HG02943 (cell line): Measurements from ENCODE around the gene PRKG1.
A peak's percentile ranks its signal among the peaks of the same experiment; 100 is the strongest.

Experiments used
- ATAC-seq: cut with Tn5 transposase; IDR thresholded peaks from one replicate; pipeline ENCODE4 v1.9.1; 2021; ENCODE audit warnings: mild to moderate bottlenecking, low read depth, moderate library complexity; ENCODE audit not compliant: unreplicated experiment

The PRKG1 gene

DNA sequence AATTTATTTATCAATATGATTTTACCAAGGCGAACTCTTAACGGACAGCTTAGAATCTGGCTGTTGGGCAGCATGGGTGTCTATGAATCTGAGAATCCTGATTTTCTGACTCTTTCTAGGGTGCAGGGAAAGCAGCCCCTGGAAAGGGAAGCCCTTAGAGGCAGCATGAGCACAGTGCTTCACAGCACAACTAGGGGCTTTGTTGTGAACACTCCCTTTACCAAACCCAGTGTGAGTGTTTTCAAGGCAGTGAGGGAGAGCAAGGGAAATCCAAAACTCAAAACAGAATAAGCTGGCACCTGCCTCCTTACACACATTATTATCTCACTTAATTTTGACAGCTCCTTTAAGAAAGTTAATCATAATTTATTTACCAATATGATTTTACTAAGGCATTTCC, 741.4 kb downstream of the PRKG1 start:
- no peak for ATAC-seq

DNA sequence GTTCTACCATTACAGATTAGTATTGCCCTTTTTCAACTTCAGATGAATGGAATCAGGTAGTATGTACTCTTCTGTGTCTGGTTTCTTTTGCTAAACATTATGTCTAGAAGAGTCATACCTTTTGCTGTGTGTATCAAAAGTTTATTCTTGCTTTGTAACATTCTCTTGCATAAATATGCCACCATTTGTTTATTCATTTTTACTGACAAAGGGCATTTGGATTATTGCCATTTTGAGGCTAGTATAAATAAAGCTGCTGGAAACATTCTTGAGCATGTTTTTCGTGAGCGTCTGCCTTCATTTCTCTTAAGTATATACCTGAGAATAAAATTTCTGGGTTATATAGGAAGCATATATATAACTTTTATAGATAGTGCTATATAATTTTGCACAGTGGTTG, 746.8 kb downstream of the PRKG1 start:
- no peak for ATAC-seq

DNA sequence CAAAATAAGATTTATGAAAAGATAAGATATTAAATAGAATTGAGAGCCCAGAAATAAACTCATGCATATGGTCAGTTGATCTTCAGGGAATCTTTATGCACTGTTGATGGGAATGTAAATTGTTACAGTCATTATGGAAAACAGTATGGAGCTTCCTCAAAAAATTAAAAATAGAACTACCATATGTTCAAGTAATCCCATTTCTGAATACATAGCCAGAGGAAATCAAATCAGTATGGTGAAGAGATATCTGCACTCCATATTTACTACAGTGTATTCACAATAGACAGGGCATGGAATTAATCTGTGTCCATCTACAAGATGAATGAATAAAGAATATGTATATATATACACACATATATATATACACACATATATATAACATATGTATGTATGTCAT, 747.5 kb downstream of the PRKG1 start:
- no peak for ATAC-seq

DNA sequence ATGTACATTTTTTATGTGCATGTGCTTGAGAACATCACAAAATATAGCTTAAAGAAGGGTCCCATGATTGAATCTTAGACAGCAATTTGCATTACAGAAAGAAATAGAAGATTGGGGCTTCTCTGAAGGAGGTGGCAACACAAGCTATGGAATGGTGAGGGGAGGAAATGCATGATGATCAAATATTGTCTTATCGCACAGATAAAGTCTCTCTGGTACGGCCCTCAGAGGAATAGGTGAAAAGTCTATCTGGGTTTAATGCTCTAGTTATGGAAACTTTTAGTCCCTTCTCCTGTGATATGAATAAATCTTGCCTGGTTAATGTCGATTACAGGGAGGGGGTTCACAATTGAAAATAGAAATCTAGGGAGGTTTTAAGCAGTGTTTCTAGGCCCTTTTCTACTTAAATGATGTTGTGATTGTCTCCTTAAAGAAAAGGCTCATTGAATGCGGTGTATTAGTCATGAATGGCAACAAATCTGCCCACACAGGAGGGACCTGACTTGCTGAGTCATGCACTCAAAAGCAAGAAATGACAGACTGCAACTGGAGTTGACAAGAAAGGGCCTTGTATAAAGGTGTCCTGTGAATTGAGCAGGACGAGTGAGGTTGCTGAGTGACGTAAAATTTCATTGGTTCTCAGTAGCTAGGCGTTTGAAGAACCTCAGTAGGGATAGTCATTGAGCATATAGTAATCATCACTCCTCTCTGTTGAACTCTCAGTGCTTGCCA, 758.5 kb downstream of the PRKG1 start:
- no peak for ATAC-seq

DNA sequence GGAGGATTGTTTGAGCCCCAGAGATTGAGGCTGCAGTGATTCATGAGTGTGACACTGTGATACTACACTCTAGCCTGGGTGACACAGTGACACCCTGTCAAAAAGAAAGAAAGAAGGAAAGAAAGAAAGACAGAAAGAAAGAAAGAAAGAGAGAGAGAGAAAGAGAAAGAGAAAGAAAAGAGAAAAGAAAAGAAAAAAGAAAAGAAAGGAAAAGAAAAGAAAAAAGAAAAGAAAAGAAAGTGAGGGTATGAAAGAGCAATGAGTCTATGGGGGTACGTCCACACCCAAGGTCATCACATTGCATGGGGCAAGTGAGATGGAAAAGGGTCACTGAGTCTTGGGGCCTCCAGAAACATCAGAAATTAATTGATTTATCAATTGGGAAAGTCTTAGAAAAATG, 760.3 kb downstream of the PRKG1 start:
- ATAC-seq: no peak

DNA sequence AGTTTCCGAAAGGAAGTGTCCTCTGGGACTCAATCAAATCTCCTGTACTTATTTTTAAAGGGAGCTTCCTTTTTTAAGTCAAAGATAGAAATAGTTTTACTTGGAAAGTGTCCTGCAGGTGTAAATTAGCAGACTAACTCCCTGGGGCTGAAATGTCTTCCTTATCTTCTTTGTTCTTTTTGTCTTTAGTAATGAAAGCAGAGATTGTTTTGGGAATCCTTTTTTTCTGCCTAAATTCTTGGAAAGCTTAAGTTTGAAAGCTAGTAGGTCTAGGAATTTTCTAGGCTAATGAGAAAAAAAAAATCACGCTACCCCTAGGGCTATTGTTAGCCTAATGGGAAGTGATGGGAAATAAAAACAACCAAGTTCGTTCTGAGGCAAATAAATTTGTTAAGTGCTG, 764.2 kb downstream of the PRKG1 start:
- ATAC-seq: no peak

DNA sequence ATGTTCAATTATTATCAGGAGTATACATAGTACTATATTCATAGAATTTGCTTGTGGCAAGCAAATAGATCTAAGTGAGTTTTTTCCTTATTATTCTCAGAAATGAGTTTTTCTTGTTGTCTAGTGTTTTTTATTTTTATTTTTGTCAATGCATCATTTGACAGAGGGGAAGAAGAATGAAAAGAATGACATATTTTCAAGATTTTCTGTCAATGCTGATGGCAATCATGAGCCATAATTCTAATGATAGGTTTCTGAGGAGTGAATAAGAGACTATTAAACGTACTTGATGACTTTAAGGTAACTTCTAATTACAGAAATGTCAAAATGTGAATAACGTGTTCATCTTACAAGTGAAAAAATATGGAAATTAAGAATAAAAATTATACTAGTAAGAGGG, 769.7 kb downstream of the PRKG1 start:
- ATAC-seq: no peak

DNA sequence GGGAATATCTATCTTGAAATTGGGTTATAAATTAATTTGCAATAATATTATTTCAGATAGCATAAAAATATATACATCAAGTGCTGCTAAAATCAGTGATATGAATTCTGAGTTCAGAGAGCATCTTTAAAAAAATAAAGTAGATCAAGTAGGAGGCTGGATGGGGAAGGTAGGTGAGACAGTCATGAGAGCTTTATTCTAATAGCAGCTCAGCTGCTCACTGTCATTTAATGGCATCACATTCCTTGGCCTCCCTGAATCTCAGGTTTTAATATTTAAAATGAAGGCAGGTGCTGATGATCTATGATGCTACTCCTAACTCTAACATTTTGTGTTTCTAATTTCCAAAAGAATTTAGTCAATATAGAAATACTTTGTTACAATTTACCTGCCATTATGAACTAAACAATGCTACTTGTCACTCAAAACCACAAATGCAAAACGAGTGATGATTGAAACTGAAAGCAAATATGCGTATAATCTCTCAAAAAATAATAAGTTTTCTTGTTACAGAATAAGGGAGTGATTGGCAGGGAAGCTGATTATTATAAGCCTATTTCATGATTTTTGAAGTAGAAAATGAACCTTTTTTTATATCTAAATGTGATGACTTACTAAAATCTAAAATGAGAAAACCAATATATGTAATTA, 772.7 kb downstream of the PRKG1 start:
- ATAC-seq: no peak

DNA sequence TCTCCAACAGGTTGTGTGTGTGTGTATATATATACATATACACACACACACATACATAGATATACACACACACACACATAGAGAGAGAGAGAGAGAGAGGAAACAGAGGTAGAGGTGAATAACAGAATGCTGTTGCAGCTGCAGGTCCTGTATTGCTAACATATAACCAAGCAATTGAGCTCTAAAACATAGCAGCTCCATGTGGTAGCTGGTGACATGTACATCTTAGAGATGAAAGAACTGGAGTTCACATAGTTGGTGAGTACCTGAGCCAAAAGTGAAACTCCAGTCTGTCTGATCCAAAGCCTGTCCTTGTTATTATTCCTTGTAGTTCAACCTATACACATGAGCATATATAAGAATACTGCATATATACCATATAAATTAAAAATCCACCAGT, 778.0 kb downstream of the PRKG1 start:
- ATAC-seq: no peak

DNA sequence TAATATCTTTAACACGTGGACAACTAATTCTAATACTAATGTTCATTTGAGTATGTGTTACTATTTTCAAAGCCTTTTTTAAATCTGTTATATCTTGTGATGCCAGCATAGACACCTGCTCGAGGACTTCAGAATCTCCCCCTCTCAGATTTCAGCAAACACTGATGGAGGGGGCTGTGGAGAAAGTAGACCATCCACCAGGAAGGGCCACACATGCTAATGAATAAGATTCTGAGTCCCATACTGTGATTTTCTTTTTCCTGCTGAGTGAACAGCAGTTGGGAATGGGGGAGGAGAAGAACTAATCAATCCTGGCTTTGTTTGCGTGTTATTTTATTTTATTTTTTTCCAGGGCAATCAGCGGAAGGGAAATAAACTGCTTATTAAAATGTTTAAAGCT, 783.0 kb downstream of the PRKG1 start:
- ATAC-seq: no peak

DNA sequence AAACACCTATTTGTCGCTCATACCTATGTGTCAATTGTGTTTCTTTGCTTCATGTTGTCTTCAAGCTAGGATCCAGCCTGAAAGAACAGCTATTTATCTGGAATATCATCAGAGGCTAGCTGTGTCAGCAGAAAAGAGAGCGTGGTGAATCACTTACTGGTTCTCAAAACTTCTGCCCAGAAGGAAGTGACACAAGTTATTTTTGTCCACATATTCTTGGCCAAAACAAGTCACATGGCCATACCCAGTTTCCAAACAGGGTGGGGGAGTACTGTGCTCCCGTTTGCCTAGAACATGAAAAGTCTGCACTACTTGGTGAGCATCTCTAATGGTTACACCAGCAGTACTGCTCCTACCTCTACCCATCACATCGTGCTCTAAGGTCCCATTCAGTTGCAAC, 786.0 kb downstream of the PRKG1 start:
- no peak for ATAC-seq

DNA sequence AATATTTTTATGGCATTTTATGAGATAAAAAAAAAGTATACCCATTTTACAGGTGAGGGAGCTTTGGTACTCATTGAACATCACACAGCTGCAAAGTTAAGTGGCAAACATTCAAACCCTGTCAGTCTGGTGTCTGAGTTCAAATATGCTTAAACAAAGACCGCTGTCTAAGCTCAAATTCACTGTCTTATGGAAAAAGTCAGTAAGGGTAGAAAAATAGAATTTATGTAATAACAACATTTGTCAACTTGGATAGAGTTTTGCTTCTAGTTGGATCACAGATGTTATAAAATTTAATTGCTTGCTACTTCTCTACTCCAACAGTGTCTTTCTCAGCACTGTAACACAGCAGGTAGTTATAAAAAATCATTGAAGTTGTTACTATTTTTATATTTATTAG, 786.8 kb downstream of the PRKG1 start:
- ATAC-seq: no peak

DNA sequence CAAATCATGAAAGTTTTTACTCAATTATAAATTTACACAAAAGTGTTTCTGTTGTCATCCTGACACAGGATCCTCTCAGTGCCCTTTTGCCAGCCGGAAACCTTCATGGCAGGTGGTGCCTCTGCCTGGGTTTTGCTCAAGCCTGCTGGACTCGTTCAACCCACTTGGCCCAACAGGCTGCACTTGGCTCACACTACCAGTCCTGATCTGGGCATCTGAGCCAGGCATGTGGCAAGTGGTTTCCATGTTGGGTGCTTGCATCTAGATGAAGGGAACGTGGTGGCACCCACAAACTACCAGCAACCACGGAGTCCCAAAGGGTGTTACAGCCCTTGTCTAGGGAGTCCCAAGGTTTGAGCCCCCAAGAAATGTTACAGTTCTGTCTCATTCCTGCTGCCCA, 787.4 kb downstream of the PRKG1 start:
- no peak for ATAC-seq

DNA sequence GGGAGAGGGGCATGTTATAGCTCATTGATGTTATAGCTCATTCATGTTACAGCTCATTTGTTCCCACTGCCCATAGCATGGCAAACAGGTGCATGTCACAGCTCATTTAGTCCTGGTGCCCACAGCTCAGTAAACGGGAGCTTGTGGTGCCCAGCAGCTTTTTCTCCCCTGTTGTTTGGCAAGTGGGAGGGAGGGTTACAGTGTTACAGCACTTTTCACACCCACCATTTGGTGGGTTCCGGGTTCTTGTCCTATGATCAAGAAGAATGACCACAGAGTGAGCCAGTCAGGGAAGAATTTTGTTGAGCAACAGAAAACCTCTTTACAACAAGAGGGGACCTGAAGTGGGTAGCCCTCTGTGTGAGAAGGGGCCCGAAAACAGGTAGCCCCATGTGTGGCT, 787.9 kb downstream of the PRKG1 start:
- ATAC-seq: no peak

DNA sequence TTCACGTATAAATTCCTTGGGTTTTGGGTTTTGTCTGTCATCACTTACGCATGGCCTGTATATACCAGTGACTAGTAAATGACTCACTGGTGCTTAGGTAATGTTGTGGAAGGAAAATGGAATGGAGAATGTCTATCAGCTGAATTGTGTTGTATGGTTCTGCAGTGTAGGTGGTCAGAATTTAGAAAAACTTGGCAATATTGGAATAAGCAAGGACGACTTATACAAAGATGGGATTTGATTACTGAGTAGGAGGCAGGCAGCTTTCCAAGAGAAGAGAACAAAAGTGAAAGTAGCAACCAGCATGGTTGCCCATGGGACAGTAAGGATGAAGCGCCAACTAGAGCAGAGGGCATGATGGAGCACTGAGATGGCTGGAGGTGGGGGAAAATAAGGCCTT, 793.7 kb downstream of the PRKG1 start:
- ATAC-seq: no peak

DNA sequence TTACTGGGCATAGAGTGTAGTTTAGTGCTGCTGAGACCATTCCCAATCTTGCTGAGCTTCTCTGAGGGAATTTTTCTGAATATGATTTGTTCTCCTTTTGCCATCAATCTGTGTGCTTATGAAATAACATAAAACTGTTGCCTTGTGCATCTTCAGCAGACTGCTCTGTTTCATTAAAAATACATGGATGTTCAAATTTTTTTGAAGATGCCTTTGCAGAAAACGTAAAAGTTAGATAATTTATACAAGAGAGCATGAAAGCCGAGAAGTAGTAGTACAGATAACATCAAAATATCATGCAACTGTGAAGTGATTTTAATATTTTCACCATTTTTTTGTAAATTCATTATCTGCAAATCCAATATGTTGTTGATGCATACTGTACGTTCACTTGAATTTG, 799.8 kb downstream of the PRKG1 start:
- no peak for ATAC-seq

DNA sequence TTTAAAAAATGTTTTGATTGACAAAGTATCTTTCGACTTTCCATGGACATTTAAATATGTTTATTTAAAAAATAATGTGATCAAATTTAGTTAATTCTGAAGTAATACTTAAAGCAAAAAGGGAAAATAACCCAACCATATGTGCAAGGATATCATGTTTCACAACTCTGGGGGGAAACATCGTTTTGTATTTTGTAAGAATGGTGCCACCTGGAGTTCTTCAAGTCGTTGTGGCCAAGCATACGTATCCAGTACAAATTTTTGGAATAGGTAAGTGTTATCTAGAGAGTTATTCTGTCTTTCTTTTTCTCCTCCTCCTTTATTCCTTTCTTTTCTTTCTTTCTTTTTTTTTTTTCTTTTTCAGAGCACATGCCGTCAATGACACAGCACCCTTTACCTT, 801.3 kb downstream of the PRKG1 start:
- ATAC-seq: no peak

DNA sequence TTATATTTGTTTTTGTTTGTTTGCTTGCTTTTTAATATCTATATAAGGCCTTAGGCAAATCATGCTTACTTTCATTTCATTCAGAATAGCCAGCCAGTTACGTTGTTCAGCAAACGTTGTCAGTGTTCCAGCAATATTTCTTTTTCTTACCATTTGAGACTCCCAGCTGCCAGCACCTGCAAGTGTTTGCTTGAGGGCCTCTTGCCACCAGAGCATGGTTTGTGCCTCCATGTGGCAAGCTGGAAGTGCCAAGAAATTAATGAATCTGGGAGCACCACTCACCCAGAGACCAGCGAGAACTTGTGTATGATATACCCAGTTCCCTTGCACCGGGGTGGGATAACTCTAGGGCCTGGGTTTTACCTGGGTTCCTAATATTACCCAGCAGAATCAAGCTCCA, 802.2 kb downstream of the PRKG1 start:
- ATAC-seq: no peak

DNA sequence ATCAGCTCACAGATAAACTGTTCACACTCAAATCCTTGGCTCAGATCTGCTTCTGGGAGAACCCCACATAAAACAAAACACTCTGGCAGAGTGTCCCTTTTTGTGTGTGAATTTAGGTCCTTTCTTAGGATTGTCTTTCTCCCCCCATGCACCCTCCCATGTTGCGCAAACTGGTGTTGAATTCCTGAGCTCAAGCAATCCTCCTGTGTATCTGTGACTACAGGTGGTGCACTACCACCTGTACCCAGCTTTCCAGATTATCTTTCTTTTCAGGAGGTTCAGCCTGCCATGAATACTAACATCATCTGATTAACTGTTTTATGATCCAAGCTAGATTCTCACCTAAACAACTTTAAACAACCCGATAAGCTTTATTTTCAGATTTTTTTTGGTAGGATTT, 802.7 kb downstream of the PRKG1 start:
- no peak for ATAC-seq

DNA sequence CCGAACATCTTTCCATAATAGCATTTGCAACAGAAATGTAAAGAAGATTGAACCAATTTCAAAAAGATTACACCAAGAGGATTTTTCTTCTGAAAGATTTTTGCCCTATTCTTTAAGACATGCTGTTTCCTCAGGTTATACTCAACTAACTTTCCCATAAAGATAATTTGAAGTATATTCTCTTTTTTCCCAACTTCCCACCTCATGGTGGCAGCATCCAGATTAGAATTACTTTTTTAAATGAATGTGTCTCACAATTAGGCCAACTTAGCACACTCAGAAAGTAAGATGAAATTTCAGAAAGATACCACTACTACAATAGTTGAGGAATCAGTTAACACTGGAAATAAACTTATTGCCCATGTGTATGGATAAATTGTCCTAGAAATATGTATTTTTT, 803.3 kb downstream of the PRKG1 start:
- no peak for ATAC-seq

DNA sequence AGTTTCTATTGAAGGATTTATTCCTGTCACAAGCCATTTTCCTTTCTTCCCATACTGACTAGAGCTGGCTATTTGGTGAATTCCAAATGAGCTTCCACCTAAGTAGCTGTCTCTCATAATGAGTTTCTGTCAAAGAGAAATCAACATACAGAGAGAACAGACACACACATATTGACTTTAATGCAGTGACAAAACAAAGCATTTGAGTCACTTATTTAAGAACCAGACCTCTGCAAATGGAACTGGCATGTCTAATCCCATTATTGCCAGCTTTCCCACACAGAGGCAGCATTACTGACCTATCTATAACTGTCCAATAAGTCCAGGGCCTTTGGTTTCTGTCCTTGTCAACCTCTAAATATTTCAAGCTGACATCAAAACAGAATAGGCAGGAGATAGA, 804.4 kb downstream of the PRKG1 start:
- peak; percentile 11 for ATAC-seq

DNA sequence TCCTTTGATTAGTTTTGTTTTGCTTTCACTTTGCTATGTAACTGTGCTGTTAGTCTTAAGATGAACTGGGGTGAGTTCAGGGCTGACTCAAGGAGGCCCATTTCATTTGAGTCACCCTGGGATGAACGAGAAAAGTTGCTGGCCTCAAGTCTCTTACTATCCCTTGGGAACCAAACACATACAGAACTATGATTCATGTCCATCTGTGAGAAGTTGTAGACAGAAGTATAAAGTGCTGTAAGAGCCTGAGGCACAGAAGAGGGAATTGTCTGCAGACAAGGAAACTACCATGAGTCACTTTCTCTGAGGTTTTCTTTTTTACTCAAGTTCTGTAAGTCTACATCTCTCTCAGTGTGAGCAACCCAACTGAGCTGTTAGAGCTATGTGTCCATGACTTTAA, 805.0 kb downstream of the PRKG1 start:
- peak; percentile 86 for ATAC-seq

DNA sequence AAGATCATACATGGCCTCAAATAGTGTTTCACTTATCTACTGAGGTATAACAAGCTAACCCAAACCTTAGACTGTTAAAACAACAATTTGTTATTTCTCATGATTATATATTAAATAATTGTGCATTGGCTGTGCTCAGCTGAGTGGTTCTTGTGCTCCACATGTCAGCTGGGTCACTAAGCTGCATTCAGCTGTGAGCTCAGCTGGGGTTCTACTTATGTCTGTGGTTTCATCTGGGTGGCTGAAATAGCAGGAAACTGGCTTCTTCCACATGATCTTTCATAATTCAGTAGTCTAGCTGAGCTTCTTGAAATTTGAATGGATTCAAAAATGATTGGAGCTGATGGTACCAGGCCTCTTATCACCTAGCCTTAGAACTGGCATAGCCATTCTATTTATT, 806.9 kb downstream of the PRKG1 start:
- ATAC-seq: no peak
